ENCODE measurements around the gene RINL.

RINL gene

DNA sequence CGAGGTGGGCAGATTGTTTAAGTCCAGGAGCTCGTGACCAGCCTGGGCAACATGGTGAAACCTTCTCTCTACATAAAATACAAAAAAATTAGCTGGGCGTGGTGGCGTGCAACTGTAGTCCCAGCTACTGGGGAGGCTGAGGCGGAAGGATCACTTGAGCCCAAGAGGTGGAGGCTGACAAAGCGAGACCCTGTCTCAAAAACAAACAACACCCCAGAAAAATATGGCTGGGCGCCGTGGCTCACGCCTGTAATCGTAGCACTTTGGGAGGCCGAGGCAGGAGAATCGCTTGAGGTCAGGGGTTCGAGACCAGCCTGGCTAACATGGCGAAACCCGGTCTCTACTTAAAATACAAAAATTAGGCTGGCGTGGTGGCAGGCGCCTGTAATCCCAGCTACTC lies 24.9 kb downstream of the RINL start:
- Mint-ChIP-seq H3K4me3 (peak overlapping the region; percentile 90), H3K36me3 (ENCODE audit: low read depth) (peaks cover 14% of the 10 kb centered on the region), H3K4me1 (peaks cover 43% of the 10 kb centered on the region), H3K27ac (peak overlapping the region; percentile 39), H3K27me3 (ENCODE audit: low read depth, poor library complexity) (peaks cover 7% of the 10 kb centered on the region), H3K9me3 (peaks cover 33% of the 10 kb centered on the region)
- no peak for DNase-seq
- TF ChIP-seq, protein P1, sequence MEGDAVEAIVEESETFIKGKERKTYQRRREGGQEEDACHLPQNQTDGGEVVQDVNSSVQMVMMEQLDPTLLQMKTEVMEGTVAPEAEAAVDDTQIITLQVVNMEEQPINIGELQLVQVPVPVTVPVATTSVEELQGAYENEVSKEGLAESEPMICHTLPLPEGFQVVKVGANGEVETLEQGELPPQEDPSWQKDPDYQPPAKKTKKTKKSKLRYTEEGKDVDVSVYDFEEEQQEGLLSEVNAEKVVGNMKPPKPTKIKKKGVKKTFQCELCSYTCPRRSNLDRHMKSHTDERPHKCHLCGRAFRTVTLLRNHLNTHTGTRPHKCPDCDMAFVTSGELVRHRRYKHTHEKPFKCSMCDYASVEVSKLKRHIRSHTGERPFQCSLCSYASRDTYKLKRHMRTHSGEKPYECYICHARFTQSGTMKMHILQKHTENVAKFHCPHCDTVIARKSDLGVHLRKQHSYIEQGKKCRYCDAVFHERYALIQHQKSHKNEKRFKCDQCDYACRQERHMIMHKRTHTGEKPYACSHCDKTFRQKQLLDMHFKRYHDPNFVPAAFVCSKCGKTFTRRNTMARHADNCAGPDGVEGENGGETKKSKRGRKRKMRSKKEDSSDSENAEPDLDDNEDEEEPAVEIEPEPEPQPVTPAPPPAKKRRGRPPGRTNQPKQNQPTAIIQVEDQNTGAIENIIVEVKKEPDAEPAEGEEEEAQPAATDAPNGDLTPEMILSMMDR (IDR thresholded peaks at IDR 0.05), result no peak

DNA sequence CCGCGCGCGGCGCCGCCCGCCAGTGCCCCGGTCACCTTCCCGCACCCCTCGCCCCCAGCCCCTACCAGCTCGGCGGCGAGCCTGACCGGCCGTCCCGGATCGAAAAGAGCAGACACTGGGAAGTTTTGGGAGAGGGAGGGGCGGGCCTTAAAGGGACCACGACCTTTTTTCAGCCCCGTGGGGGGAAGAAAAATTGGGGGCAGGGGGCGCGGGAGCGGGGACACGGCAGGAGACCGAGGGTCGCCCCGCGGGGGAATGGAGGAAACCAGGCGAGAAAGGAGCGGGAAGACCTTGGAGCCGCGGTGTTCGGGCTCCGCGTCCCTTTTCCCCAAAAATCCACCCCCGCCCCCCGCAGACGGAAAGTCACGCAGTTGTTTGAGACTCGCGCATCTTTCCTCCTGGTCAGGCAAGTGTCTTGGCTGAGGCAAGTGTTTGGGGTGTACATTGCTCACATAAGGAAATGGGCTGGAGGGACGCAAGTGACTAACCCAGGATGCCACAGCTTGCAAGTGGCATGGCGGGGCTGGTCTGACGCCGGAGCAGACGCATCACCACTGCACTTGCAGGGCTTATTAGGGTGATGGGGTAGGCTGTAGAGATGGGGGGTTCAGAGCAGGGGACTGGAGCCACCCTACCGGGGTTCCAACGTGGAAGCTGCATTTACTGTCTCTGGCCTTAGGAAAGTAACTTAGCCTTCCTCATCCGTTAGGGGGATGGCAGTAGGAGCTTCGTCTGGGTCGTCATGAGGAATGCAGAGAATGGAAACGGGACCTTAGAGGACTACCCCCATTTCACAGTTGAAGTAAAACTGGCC lies 25.6 kb downstream of the RINL start:
- H3K4me3 Mint-ChIP-seq, result peak overlapping the region; percentile 90
- peaks cover 30% of the 10 kb centered on the region for H3K9me3 Mint-ChIP-seq
- H3K36me3 Mint-ChIP-seq (ENCODE audit: low read depth), result peaks cover 21% of the 10 kb centered on the region
- H3K4me1 Mint-ChIP-seq, result peaks cover 46% of the 10 kb centered on the region
- peak overlapping the region; percentile 39 for H3K27ac Mint-ChIP-seq
- H3K27me3 Mint-ChIP-seq (ENCODE audit: low read depth, poor library complexity), result peaks cover 7% of the 10 kb centered on the region
- DNase-seq, result no peak
- TF ChIP-seq, protein P1 (IDR thresholded peaks at IDR 0.05), result no peak

DNA sequence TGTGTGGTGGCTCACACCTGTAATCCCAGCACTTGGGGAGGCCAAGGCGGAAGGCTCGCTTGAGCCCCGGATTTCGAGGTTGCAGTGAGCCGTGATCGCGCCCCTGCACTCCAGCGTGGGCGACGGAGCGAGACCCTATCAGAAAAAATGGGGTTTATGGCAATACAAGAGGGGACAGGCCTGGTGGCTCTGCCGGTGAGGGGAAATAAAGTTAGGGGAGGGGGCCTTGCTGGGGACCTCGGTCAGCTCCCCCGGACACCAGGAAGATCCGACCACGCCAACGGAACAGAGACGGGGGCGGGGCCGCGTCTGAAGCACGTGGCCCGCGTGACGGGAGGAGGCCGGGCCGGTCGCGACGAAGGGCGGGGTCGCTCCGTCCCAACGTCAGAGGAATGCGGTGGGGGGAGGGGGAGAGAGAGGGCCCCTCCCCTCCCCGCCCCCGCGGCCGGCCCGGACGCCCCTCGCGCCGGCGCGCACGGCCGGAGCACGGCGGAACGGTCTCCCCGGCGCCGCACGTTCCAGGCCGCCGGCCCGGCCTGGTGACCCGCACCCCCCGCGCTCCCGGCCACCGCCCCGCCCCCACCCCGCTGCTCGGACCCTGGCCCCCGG lies 26.3 kb downstream of the RINL start:
- DNase-seq, result peak; percentile 92
- TF ChIP-seq, protein P1 (IDR thresholded peaks at IDR 0.05), result no peak
- peaks cover 25% of the 10 kb centered on the region for H3K36me3 Mint-ChIP-seq (ENCODE audit: low read depth)
- H3K27me3 Mint-ChIP-seq (ENCODE audit: low read depth, poor library complexity), result peaks cover 4% of the 10 kb centered on the region
- peak overlapping the region; percentile 94 for H3K4me3 Mint-ChIP-seq
- H3K4me1 Mint-ChIP-seq, result peaks cover 46% of the 10 kb centered on the region
- H3K27ac Mint-ChIP-seq, result peak overlapping the region; percentile 99
- peaks cover 23% of the 10 kb centered on the region for H3K9me3 Mint-ChIP-seq

DNA sequence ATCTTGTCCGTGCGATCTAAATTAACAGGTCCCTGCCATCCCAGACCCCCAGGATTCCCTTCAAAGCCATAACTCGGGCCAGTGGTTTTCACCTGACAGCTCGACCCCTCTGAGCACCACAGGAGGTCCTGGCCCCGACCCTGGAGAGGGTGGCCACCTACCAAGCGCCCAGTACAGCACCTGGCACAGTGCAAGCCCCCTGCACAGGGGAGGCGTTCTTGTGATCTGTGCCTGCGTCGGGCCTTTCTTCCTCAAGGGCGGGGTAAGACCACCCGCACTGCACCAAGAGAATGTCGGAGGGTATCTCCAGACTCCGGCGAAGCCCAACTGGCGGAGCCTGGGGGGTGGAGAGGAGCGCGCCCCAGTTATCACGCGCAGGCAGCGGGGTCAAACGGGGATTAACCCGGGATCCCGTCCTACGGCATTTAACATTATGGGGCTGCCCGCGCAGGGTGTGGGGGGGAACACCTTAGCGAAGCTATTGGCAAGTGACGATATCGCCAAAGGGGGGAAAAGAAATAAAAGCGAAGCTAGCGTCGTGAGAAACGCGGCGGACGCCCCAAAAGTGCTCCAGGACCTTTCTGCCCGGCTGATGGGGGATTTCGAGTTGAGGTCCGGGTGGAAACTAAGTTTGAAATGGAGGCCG lies 27.0 kb downstream of the RINL start:
- Mint-ChIP-seq H3K4me1 (peaks cover 49% of the 10 kb centered on the region), H3K27ac (peak overlapping the region; percentile 99)
- TF ChIP-seq, protein P1 (IDR thresholded peaks at IDR 0.05), result no peak

DNA sequence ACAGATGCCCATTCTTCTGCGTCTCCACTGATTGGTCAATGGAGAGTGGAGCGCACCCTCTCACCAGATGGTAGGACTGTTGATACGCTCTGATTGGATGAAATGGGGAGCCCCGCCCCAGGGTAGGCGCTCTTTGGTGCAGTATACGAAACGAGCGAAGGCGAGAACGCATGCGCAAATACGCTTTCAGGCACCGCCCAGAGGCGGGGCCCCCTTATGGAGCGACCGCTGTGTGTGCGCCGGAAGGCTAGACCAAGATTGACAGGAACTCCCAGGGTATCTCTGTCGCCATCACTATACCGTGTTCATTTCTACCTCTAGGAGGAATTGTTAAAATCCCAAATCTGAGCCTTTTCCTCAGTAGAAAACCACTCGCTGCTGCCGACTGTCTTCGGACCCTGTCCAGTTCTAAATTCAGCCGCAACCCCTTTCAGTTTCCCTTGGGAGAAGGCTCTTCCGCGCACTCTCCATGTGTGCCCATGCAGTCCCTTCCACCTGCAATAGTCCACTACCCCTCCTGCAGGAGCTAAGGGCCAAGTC lies 27.6 kb downstream of the RINL start:
- H3K4me1 Mint-ChIP-seq, result peaks cover 55% of the 10 kb centered on the region
- TF ChIP-seq, protein P1 (IDR thresholded peaks at IDR 0.05), result no peak
- peaks cover 32% of the 10 kb centered on the region for H3K36me3 Mint-ChIP-seq (ENCODE audit: low read depth)
- H3K4me3 Mint-ChIP-seq, result peak overlapping the region; percentile 94
- peaks cover 4% of the 10 kb centered on the region for H3K27me3 Mint-ChIP-seq (ENCODE audit: low read depth, poor library complexity)
- H3K9me3 Mint-ChIP-seq, result peaks cover 16% of the 10 kb centered on the region
- peak; percentile 97 for DNase-seq
- peak overlapping the region; percentile 99 for H3K27ac Mint-ChIP-seq

More for the DNA sequence above, 27.0 kb downstream of the RINL start:
- peaks cover 17% of the 10 kb centered on the region for H3K9me3 Mint-ChIP-seq
- peaks cover 26% of the 10 kb centered on the region for H3K36me3 Mint-ChIP-seq (ENCODE audit: low read depth)
- H3K27me3 Mint-ChIP-seq (ENCODE audit: low read depth, poor library complexity), result peaks cover 4% of the 10 kb centered on the region
- peak overlapping the region; percentile 94 for H3K4me3 Mint-ChIP-seq
- peak; percentile 50 for DNase-seq
